RKO (cell line): ENCODE results near the gene PALM2AKAP2.

Experiments used
- DNase-seq: peaks from one replicate; pipeline ENCODE4 v3.0.0-alpha.2; 2016; ENCODE audit warnings: low spot score

Gene PALM2AKAP2

DNA sequence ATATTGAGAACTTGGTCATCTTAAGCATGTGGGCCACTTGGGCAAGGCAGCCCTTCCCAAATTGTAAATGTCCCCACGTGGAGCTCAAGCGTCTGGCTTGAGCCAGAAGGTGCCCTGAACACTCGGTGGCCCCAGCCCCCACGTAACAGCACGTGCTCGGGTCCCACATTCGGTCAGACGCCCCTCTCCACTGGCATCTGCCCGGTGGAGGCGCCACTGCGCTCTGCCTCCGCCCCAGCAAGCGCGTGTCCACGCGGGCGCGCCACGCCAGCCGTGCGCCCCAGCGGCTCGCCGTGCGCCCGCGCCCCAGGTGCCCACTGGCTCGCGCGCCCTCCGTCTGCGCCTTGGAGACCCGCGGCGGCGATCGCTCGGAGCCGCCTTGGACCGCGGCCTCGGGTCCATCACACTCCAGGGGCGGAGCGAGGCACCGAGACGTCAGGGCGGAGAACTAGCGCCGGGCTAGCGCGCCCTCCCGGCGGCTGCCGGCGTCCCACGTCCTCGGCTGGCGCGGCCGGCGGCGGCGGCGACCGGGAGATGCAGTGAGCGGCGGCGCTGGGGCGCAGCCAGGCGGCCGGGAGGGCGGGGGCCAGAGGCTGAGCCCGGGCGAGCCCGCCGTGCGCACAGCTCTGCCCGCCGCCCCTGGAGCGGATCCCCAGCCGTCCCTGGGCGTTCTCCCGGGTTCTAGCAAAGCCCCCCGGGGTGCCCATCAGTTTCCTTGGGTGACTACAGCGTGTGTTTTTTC is at the start of gene PALM2AKAP2:
Gene PALM2AKAP2 (plus strand): TSS at position 488 of the 742 bp plus-strand sequence. CDS start 291 bp downstream, outside the sequence.
- no peak for DNase-seq

DNA sequence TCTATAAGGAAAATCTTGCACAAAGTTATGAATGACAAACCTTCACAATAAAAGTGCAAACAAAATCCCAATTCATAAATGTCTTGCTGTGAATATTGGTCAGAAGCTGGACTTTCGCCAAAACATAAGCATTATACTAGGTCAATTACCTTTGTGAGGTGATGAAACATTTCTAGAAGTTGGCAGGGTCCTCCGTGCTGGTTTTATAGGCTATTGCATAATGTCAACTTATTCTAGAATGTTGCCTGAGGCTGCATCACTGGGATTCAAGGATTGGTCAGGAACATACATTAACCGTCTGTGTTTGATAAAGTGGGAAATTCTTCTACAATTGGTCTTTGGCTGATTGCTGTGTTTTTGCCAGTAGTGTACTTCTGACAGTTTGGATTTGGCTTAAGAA is 49.8 kb upstream of the PALM2AKAP2 start:
- DNase-seq, result no peak

DNA sequence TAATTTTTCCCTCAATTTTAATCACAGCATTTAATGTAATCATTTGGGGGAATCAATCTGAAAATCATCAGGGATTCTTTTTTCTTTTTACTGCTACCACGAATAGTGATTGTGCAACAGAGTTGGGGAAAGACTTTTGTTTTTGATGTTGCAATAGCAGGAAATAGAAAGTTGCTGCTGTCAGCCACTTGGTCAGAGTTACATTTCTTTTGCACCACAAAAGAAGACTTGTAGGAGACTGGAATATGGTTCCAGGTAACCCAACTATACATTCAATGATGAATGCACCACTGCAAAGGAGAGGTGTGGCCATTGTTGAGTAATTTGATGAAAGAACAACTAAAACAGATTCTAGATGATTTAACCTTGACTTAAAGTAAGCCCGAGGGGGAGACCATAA is 46.3 kb upstream of the PALM2AKAP2 start:
- DNase-seq, result no peak

DNA sequence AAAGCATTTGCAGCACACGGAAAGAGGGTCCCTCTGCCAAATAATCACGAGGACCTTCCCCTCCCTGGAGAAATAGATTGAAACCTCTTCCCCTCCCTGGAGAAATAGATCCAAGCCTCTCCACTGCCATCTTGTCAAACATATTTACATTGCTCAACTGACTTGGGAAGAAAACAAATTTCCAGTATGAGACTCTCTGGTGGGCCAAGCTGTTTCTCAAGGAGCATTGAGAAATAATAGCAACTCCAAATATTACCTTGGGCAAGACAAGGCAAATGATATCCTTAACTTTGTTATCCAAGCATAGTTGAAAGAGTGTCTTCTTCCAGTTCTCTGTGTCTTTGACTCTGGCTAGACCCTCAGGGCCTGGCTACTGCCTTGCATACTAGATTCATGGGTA is 45.2 kb upstream of the PALM2AKAP2 start:
- DNase-seq, result no peak

DNA sequence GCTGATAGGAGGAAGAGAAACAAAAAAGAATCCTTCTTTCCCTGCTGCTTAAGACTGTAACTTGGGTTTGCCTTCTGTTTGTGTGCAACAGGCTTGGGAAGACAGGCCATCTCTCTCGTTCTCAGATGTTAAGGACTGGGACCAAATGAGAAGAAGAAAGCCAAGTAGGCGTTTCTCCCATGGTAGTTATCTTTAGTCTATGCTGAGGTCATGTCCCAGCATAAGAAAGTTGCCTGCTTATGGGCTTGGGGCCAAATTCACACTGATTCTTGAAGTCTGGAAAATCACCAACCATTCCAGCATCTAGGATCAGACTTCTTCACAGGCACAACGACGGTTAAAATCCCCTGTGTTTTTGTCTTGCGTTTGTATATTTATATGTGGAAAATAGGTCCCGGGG is 44.2 kb upstream of the PALM2AKAP2 start:
- no peak for DNase-seq

DNA sequence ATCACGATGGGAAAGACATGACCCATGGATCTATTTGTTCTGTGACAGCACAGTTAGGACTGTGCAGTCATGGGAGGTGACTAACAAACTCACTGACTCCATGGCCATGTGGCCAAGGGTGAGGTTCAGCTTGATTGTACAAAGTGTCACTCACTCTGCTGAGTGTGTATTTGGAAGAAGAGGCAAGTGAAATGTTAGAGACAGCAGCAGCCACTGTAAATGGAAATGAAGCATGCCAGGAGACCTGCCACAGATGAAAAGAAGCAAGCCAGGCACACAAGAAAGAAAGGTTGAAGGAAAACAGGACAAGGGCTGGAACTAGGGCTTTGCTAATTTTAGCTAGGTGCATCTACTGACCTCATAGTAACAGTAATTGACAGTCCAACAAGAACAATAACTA is 42.7 kb upstream of the PALM2AKAP2 start:
- DNase-seq, result peak; percentile 6

DNA sequence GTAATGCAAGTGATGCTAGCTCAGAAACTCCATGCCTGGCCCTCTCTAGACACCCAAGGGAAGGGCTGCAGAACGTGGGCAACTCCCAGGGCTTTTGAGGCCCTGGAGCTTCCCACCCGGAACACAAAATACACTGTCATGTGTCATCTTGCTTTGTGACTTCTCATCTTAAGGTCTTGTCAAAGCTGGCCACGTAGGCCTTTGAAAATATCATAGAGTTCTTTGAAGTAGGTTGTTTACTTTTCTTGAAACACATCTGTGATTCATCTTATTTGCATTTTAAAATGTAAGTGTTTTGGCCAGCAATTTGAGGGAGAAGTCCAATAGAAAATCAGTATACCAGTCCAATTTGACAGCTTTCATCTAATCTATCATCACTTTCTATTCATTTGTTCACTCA is 40.2 kb upstream of the PALM2AKAP2 start:
- no peak for DNase-seq

DNA sequence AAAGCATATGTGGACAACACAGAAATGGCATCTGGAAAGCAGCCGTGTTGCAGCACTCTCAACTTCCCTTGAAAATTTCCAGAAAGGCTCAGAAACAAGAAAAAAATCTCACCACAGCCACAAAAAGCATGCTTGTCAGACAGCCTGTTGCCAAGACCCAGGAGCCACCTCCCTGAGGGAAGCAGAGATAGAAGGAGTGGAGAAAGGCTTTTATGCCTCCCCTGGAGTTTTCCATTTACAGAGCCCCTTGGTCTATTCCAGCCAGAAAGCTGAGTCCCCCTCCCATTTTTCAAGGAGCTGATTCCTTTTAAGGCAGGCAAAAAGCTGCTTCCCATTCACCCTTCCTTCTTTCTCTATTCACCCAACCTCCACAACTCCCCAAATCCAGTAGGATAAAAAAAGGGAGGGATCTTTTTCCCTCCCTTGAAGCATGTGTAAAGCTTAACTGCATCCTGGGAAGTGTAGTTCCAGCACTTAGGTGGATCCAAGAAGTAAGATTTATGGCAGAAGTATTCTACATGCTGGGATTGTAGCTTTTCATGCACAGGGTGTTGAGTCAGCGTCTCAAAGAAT is 37.1 kb upstream of the PALM2AKAP2 start:
- DNase-seq, result no peak

DNA sequence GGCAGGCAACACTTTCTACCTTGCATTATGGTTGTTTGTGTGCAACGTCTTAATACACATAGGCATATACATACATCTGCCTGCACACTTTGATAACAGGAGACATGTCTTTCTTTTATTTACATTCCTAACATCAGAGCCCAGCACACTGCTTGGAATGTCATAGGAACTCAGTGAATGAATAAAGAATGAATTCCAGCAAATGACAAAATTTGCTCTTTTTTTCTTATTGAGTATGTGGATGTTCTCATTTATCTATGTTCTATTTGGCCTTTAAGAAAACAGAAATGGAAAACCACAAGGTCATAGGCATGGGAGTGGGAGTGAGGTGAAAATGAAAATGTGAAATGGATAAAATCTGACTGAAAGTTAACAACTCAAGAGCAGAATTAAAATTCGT is 36.3 kb upstream of the PALM2AKAP2 start:
- DNase-seq, result no peak

DNA sequence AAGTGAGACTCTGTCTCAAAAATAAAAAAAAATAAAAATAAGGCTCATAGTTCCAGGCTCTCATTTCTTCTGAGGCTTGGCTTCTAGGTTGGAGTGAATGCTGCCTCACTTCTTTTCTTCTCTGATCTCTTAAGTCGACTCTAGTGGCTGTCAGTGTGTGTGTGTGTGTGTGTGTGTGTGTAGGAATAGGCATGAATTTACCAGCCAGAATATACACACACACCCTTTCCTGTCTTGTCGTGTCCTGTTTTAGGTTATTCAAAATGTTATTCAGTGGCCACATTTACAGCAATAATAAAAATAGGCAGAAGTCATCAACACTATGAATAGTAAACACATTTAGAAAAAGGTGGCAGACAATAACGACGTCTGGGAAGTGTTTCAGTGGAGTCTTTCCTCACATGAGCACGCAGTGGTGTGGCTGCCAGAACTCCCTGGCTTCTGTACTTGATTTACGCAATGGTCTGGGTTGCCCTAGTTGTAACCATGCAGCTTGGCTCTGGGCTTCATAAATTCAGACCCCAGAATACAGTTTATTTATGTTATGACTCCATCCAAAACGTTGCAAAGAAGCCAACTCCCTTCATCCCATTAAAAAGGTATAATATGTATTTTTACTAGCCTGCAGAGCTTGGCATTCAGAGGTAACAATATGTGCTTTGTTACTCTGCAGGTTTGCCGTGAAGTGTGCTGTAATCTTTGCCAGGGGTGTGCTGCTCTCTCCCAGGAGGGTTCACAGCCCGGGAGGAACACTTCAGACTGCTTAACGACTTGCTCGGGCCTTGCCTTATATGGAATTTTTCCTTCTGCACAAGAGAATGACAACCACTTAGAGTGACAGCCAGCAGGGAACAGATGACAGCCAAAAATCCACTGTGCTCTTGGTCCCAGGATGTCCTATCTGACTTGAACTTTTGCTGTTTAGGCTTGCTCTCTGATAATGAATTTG is 34.4 kb upstream of the PALM2AKAP2 start:
- DNase-seq, result no peak

DNA sequence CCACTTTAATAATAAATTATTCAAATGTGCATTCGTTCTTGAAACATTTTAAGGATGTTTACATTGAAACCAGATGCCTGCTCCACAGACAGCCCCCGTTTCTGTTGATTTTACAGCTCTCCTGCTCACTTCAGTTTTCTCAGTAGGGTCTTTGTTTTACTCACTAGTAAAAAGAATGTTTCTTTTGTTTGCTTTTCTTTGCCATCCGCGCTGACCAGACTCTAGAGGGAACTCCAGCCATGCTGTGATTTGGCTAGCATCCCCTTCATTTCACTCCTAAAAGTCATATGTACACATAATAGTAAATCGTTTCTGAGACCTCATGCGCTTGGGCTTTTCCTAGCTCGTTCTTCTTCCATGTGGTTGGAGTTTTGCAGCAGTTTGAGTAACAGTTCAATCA is 28.7 kb upstream of the PALM2AKAP2 start:
- no peak for DNase-seq

DNA sequence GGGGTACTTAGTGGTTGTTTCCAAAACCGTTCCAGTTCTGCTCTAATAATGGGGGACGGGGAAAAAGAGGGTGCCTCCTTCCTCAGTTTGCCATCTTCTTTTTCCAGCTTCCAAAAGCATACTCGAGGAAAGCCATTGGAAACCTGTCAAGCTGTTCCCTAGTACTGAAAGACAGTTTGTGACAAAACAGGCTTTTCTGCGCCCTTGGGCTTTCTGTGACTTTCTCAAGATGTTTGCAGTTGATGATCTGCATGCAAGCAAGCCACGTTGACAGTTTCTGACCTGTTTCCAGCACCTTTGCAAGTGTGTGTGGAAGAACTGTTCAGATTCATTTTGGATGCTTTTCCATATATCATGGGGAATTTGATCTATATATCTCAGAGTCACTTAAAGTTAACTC is 26.7 kb upstream of the PALM2AKAP2 start:
- DNase-seq, result no peak

DNA sequence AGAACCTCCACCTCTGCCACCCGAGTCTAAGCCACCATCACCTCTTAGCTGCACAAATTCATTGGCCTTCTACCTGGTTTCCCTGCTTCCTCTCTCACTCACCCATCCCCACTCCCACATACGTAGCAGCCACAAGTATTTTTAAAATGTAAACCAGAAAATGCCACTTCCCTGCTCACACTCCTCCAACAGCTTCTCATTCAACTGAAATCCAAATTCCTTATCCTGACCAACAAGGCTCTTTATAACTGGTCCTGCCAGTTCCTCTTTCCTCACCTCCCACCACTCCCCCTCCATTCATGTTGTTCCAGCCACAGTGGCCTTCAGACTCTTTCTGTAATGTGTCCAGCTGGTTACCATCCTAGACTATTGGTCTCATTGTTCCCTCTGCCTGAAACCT is 25.0 kb upstream of the PALM2AKAP2 start:
- no peak for DNase-seq

DNA sequence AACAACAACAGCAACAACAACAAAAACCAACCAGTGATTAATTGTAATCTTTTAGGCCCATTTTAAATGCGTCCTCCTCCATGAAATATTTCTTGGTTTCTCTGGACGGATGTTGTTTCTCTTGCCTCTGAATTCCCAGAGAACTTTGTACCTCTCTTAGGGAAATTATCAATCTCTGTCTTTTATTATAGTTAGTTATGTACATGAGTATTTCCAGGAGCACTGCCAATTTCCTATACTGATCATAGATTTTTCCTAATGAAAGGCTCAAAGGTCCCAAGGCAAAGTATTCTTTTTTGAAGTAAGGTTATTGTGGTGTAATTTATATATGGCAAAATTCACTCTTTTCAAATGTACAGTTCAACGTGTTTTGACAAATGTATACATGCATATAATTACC is 20.4 kb upstream of the PALM2AKAP2 start:
- DNase-seq, result no peak

DNA sequence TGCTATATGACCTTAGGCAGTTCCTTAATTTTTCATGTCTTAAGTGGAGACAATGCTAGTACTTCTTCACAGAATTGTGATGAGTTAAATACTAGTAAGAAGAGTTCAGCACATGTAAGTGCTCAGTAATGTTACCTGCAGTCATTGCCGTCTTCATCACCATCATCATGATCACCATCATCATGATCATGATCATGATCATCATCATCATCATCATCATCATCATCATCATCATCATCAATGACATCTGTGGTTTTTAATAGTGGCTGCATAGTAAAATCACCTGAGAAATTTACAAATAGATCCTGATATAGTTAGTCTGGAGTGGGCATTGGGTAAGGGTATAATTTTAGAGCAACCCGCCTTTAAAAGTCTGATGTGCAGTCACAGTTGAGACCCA is 14.7 kb upstream of the PALM2AKAP2 start:
- no peak for DNase-seq

DNA sequence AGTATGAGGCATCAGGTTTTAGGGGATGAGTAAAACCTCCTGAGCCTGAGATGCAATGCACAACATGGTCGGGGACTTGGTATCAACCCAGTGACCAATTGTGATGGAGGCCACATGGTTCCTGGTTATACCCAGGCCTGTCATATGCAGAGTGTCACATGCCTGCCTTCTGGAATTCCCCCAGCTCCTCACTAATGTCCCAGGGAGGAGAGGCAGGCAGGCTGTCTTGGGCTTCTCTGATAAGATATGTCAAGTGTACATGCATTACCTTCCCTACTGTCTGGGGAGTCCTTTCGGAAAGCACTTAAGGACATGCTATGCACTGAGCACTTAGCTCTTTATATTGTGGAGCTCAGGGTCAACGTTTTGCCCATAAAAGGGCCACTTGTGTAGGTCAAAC is 14.2 kb upstream of the PALM2AKAP2 start:
- DNase-seq, result no peak

DNA sequence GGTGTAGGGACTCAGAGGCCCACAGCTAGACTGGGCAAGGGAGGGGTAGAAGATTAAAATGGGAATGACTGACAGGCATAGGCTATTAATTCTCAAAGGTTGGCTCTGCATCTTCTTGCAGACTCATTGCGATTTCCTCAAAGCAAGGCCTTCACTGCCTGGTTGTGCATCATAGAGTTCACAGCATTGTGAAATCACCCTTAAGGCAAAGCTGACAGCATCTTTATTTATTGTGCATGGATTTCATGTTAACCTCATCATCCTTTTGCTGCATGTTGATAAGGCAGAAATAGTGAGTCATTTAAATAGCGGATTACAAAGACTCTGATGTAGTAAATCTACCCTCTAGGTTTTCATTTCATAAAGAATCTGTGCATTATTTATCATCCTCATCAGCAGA is 13.6 kb upstream of the PALM2AKAP2 start:
- peak; percentile 30 for DNase-seq

DNA sequence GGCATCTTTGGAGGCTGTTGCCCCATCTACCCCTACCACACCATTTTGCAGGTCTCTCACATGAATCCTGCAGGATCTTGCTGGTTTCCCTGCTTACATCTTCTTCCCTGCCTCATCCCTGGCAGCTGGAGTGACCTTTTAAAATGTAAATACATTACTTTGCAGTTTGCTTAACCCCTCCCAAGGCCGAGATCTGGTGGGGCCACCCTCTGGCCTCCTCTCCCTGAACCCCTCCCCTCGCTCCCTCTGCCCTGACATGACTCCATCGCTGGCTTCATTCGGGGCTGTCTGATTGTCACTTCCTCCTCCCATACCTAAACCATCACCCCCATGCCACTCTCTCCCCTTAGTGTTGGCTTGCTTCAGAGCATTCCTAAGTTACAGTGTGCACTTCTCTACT is 12.6 kb upstream of the PALM2AKAP2 start:
- DNase-seq, result no peak

DNA sequence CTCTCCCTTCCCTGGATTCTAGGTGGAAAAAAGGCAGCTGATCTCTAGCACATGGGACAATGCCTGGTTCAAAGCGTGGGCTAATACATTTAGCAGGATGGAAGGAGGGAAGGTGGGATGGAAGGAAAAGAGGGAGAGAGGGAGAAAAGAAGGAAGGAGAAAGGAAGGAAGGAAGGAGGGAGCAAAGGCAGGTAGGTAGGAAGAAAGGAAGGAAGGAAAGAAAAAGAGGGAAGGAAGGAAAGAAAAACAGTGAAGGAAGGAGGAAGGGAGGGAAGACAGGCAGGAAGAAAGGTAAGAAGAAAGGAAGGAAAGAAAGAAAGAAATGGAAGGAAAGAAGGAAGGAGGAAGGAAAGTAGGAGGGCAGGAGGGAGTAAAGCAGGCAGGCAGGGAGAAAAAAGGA is 12.2 kb upstream of the PALM2AKAP2 start:
- DNase-seq, result no peak

DNA sequence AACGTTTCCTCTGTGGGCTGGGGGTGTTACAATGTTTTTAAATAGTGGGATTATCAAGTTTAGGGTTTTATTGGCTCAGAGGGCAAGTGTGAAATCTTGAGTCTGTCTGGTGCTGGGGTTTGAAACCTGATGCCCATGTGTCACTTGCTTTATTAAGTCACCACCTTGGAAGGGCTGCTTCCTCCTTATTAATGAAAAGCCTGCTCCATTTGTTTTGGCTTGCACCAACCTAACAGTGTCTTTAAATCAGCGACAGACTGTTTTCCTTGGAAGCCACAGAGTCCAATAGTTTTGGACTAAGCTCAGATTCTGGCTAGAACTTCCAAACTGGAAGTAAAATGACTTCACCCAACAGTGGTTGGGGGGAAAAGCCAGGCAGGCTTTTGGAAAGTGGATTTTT is 10.7 kb upstream of the PALM2AKAP2 start:
- no peak for DNase-seq

DNA sequence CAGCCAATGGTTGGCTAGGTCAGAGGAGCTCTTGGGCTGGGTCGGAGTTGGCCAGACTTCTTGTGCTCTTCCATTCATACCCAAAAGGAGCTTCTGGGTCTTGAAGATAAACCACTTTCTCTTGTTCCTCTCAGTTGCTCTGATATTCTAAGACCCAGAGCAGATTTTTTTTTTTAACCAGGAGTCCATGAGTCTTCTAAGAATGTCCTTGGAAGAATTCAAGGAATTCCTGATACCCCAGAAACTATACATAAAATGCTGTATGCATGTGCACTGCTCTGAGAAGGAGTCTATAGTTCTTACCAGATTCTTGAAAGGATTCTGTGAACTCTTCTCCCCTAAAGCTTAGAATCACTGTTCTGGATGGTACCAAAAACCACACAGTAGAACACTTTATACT is 9.9 kb upstream of the PALM2AKAP2 start:
- DNase-seq, result no peak

DNA sequence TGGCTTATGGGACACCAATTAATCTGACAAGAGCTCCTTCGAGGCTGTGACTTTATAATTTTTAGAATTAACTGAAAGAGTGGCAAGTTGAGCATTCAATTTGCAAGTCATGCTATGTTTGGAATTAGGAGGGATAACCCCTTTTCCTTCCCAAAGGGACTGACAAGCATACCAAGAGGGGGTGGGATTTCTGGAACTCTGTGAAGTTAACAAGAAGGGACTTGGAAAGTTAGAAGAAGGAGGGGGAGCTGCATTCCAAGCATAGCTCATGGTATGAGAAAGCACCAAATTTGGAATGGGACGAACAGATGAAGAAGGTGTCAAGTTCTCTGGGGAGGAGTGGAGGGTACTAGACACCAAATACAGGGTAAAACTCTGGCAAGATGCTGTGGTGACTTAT is 8.9 kb upstream of the PALM2AKAP2 start:
- DNase-seq, result no peak
